ENCODE data around the gene GSG1L. TPM values are rescaled to one million over a fixed set of nuclear protein-coding genes. Genes with fewer than 3 reads are reported as not detected.
"Not testable (repeated sequence)": the region's sequence is repeated elsewhere in the genome, so short reads cannot be mapped to it uniquely, and the experiment has no call there.

GSG1L gene
- total and polyA plus RNA-seq, 4 donors = 0.14 to 1.3 (median 0.24) TPM

- Histone ChIP-seq H3K27ac (ENCODE audit: low read depth in 1 of 2, low read length in 1 of 2) (no peak overlapping the region), H3K4me1 (ENCODE audit: control insufficient read depth in 5 of 5, insufficient read depth in 5 of 5, low read length in 5 of 5) (no peaks in the 10 kb centered on the region), H3K9me3 (ENCODE audit: control insufficient read depth in 4 of 4, insufficient read depth in 3 of 4, low read length in 3 of 4) (peaks cover 0 to 4% (median 0%) of the 10 kb centered on the region in 4 donors), H3K4me3 (no peak overlapping the region), H3K36me3 (ENCODE audit: control insufficient read depth in 4 of 4, insufficient read depth in 4 of 4, low read length in 4 of 4) (no peaks in the 10 kb centered on the region), H3K9ac (ENCODE audit: insufficient read depth in 1 of 2, low read length in 2 of 2) (no peak overlapping the region), H3K27me3 (ENCODE audit: control insufficient read depth in 3 of 3, insufficient read depth in 3 of 3, low read length in 2 of 3) (peaks cover 0 to 4% (median 0%) of the 10 kb centered on the region in 3 donors)
- TF ChIP-seq CTCF (IDR thresholded peaks at IDR 0.05; ENCODE audit: control extremely low read depth, extremely low read depth) = no peak
- ATAC-seq (ENCODE audit: insufficient read depth, low FRiP score) (no peak), DNase-seq (no peak)
- 70 to 87% methylated on average over 7 of the region's 7 CpGs for WGBS, 2 donors
These were observed 115.8 kb downstream of the GSG1L start for GRCh38 chr16:27947696-27948095.

GRCh38 chr16:27945233-27945973 is 118.1 kb downstream of the GSG1L start:
- peaks cover 0 to 1% (median 0%) of the 10 kb centered on the region in 4 donors for H3K9me3 ChIP-seq (ENCODE audit: control insufficient read depth in 4 of 4, insufficient read depth in 3 of 4, low read length in 3 of 4)
- DNase-seq (no peak), ATAC-seq (ENCODE audit: insufficient read depth, low FRiP score) (no peak)
- no peak overlapping the region for H3K9ac ChIP-seq (ENCODE audit: insufficient read depth in 1 of 2, low read length in 2 of 2)
- WGBS, 2 donors = 33 to 39% methylated on average over 15 of the region's 15 CpGs
- no peak for TF ChIP-seq CTCF (IDR thresholded peaks at IDR 0.05; ENCODE audit: control extremely low read depth, extremely low read depth)
- no peaks in the 10 kb centered on the region for H3K4me1 ChIP-seq (ENCODE audit: control insufficient read depth in 5 of 5, insufficient read depth in 5 of 5, low read length in 5 of 5)
- H3K27ac ChIP-seq (ENCODE audit: low read depth in 1 of 2, low read length in 1 of 2) = no peak overlapping the region
- no peaks in the 10 kb centered on the region for H3K36me3 ChIP-seq (ENCODE audit: control insufficient read depth in 4 of 4, insufficient read depth in 4 of 4, low read length in 4 of 4)
- peaks cover 0 to 4% (median 0%) of the 10 kb centered on the region in 3 donors for H3K27me3 ChIP-seq (ENCODE audit: control insufficient read depth in 3 of 3, insufficient read depth in 3 of 3, low read length in 2 of 3)
- no peak overlapping the region for H3K4me3 ChIP-seq

- TF ChIP-seq CTCF (IDR thresholded peaks at IDR 0.05; ENCODE audit: control extremely low read depth, extremely low read depth) = no peak
- Histone ChIP-seq H3K27ac (ENCODE audit: low read depth in 1 of 2, low read length in 1 of 2) (no peak overlapping the region), H3K9ac (ENCODE audit: insufficient read depth in 1 of 2, low read length in 2 of 2) (no peak overlapping the region), H3K27me3 (ENCODE audit: control insufficient read depth in 3 of 3, insufficient read depth in 3 of 3, low read length in 2 of 3) (peaks cover 0 to 4% (median 0%) of the 10 kb centered on the region in 3 donors), H3K9me3 (ENCODE audit: control insufficient read depth in 4 of 4, insufficient read depth in 3 of 4, low read length in 3 of 4) (peaks cover 0 to 1% (median 0%) of the 10 kb centered on the region in 4 donors), H3K4me1 (ENCODE audit: control insufficient read depth in 5 of 5, insufficient read depth in 5 of 5, low read length in 5 of 5) (no peaks in the 10 kb centered on the region), H3K4me3 (no peak overlapping the region), H3K36me3 (ENCODE audit: control insufficient read depth in 4 of 4, insufficient read depth in 4 of 4, low read length in 4 of 4) (no peaks in the 10 kb centered on the region)
- 80 to 93% methylated on average over 2 of the region's 2 CpGs for WGBS, 2 donors
- DNase-seq (no peak), ATAC-seq (ENCODE audit: insufficient read depth, low FRiP score) (no peak)
These were observed 119.7 kb downstream of the GSG1L start for GRCh38 chr16:27943766-27944165.

GRCh38 chr16:27942071-27942470 is 121.4 kb downstream of the GSG1L start:
- H3K4me1 ChIP-seq (ENCODE audit: control insufficient read depth in 5 of 5, insufficient read depth in 5 of 5, low read length in 5 of 5); H3K9me3 ChIP-seq (ENCODE audit: control insufficient read depth in 4 of 4, insufficient read depth in 3 of 4, low read length in 3 of 4); DNase-seq; H3K9ac ChIP-seq (ENCODE audit: insufficient read depth in 1 of 2, low read length in 2 of 2); H3K27ac ChIP-seq (ENCODE audit: low read depth in 1 of 2, low read length in 1 of 2); ATAC-seq (ENCODE audit: insufficient read depth, low FRiP score); H3K27me3 ChIP-seq (ENCODE audit: control insufficient read depth in 3 of 3, insufficient read depth in 3 of 3, low read length in 2 of 3); H3K36me3 ChIP-seq (ENCODE audit: control insufficient read depth in 4 of 4, insufficient read depth in 4 of 4, low read length in 4 of 4); H3K4me3 ChIP-seq: not testable (repeated sequence)
- WGBS, 2 donors = 85 to 91% methylated on average over 5 of the region's 5 CpGs
